ENCODE data around the gene CEACAM3.

Gene CEACAM3

GRCh38 chr19:41753936-41754529 lies 42.4 kb upstream of the CEACAM3 start (continued):
- TF ChIP-seq ZNF707 (tag by site-specific recombination; IDR thresholded peaks at IDR 0.05) (no peak), ZNF239 (tag by site-specific recombination; IDR thresholded peaks at IDR 0.05) (no peak), ZNF114 (tag by site-specific recombination; IDR thresholded peaks at IDR 0.05) (no peak), ZNF670 (tag by site-specific recombination; IDR thresholded peaks at IDR 0.05; ENCODE audit: low read depth) (no peak), ZNF501 (tag by site-specific recombination; IDR thresholded peaks at IDR 0.05) (no peak), ZNF280C (tag by site-specific recombination; IDR thresholded peaks at IDR 0.05) (no peak), ZNF223 (tag by site-specific recombination; IDR thresholded peaks at IDR 0.05) (no peak), ZNF23 (tag by site-specific recombination; IDR thresholded peaks at IDR 0.05; ENCODE audit: borderline replicate concordance) (no peak)

- CTCF ChIA-PET = interaction anchor here (0.6 to 8.4 kb wide), 21 partner anchors 9 to 1800 kb away, joined by 3 to 226 read pairs (median 30); partner anchors contain the start of gene CEACAM3
- Histone ChIP-seq H3K36me3 (ENCODE audit: control insufficient read depth in 2 of 2, insufficient read depth in 1 of 2, low read length in 2 of 2) (no peaks in the 10 kb centered on the region), H3K27ac (ENCODE audit: extremely low read depth, low read depth, low read length) (no peak within 1 kb of the TSS), H3K4me3 (ENCODE audit: low read depth, low read length) (no peak within 1 kb of the TSS), H3K4me1 (ENCODE audit: control insufficient read depth, insufficient read depth, low read length) (peaks cover 6% of the 10 kb centered on the region; the same call in 1 of the 2 replicates), H3K9me3 (ENCODE audit: control insufficient read depth, insufficient read depth, low read depth, low read length) (no peaks in the 10 kb centered on the region)
- TF ChIP-seq ZNF521 (tag by site-specific recombination; IDR thresholded peaks at IDR 0.05) = no peak
- no peak for TF ChIP-seq YY2 (tag by site-specific recombination; IDR thresholded peaks at IDR 0.05)
- no peak for TF ChIP-seq ZNF558 (tag by site-specific recombination; IDR thresholded peaks at IDR 0.05)
- TF ChIP-seq ZNF341 (tag by site-specific recombination; IDR thresholded peaks at IDR 0.05; ENCODE audit: low read depth) = no peak
- TF ChIP-seq ZFHX2 (tag by site-specific recombination; conservative IDR thresholded peaks at IDR 0.05) = no peak
- no peak for TF ChIP-seq ZNF488 (tag by site-specific recombination; IDR thresholded peaks at IDR 0.05)
- no peak for TF ChIP-seq ZNF24 (tag by site-specific recombination; IDR thresholded peaks at IDR 0.05)
- no peak for TF ChIP-seq ZNF404 (tag by site-specific recombination; IDR thresholded peaks at IDR 0.05)
- no peak for TF ChIP-seq ATF2 (tag by site-specific recombination; IDR thresholded peaks at IDR 0.05; ENCODE audit: low read depth)
- TF ChIP-seq ZNF768 (tag by site-specific recombination; IDR thresholded peaks at IDR 0.05) = no peak
- no peak for TF ChIP-seq ZNF202 (tag by site-specific recombination; IDR thresholded peaks at IDR 0.05; ENCODE audit: borderline replicate concordance)
- no peak for TF ChIP-seq ZNF654 (tag by site-specific recombination; IDR thresholded peaks at IDR 0.05; ENCODE audit: low read depth)
- POLR2A ChIA-PET = no interaction called here
Observed at GRCh38 chr19:41755328-41755913, 41.0 kb upstream of the CEACAM3 start, which contains the start of gene CEACAM6. Gene CEACAM6 (plus strand): TSS chr19:41755530. CDS start chr19:41755639, 109 bp downstream.
